HepG2 (cell line): ENCODE measurements around the gene THOC6. TPM values are rescaled to one million over a fixed set of nuclear protein-coding genes. Genes with fewer than 3 reads are reported as not detected.

Experiments
- ARNTL ChIP-seq: sonication (generic); formaldehyde crosslinking; IDR thresholded peaks from 2 replicates; pipeline ENCODE4 v1.4.0; 2020; ENCODE audit warnings: mild to moderate bottlenecking, missing genetic modification reagents
- ATF7 ChIP-seq, 2 experiments: fragments of 450-650 bp in 1 of 2; sonication (generic) in 1 of 2; formaldehyde crosslinking in 1 of 2; IDR thresholded peaks; 2 replicates each; pipeline versions ENCODE4 v1.4.0 to v1.6.1; 2016 to 2020; ENCODE audit warnings: antibody characterized with exemption in 1 of 2, mild to moderate bottlenecking in 1 of 2, missing genetic modification reagents in 1 of 2
- HMGA1 ChIP-seq: sonication (generic); formaldehyde crosslinking; conservative IDR thresholded peaks from 2 replicates; pipeline ENCODE4 v1.4.0; 2020; ENCODE audit warnings: missing genetic modification reagents
- JDP2 ChIP-seq: sonication (generic); formaldehyde crosslinking; IDR thresholded peaks from 2 replicates; pipeline ENCODE4 v1.8.1; 2022; ENCODE audit warnings: missing genetic modification reagents, borderline replicate concordance
- KDM5B ChIP-seq: sonication (generic); formaldehyde crosslinking; IDR thresholded peaks from 2 replicates; pipeline ENCODE4 v1.4.0; 2020; ENCODE audit warnings: missing genetic modification reagents, mild to moderate bottlenecking, borderline replicate concordance
- PHF8 ChIP-seq: sonication (generic); formaldehyde crosslinking; IDR thresholded peaks from 2 replicates; pipeline ENCODE4 v1.5.0; 2020; ENCODE audit warnings: missing genetic modification reagents
- ZEB1 ChIP-seq: IDR thresholded peaks from 2 replicates; pipeline ENCODE4 v1.6.1; 2012; ENCODE audit warnings: mild to moderate bottlenecking, low read depth, inconsistent platforms; ENCODE audit not compliant: insufficient replicate concordance
- ZFY ChIP-seq: sonication (generic); formaldehyde crosslinking; IDR thresholded peaks from 2 replicates; pipeline ENCODE4 v1.4.0; 2020; ENCODE audit warnings: missing genetic modification reagents
- ZNF12 ChIP-seq: sonication (generic); formaldehyde crosslinking; IDR thresholded peaks from 2 replicates; pipeline ENCODE4 v1.5.0; 2020; ENCODE audit warnings: missing genetic modification reagents
- ZSCAN9 ChIP-seq: IDR thresholded peaks from 2 replicates; pipeline ENCODE4 v1.6.1; 2016; ENCODE audit warnings: borderline replicate concordance
- polyA plus RNA-seq, 8 experiments: library from polyadenylated mRNA; depleted of rRNA in 3 of 8; stranded (reverse) in 7 of 8; unstranded in 1 of 8; fragments of >200 nt; fragmentation: Illumina TruSeq in 4 of 8; extraction: Trizol in 4 of 8; gene quantifications; 2 replicates each; pipeline versions ENCODE4 v1.2.1 to v1.2.3, GENCODE V29; 2011 to 2016; ENCODE audit warnings: low read depth in 4 of 8, missing spikeins in 1 of 8, mixed read lengths in 1 of 8; ENCODE audit not compliant: insufficient read depth in 1 of 8
- total RNA-seq, 5 experiments: library from RNA; depleted of rRNA; stranded (reverse); fragments of >200 nt; fragmentation: Illumina TruSeq; extraction: Trizol; gene quantifications; 2 replicates each; pipeline ENCODE4 v1.2.3, GENCODE V29; 2016; ENCODE audit warnings: low read depth in 1 of 5
- TF ChIP-seq, protein P1 (sequence below): sonication (generic); formaldehyde crosslinking; IDR thresholded peaks from 2 replicates; pipeline ENCODE4 v1.4.0; 2020; ENCODE audit warnings: low read depth, missing genetic modification reagents
- TF ChIP-seq, protein P2 (sequence below): sonication (generic); formaldehyde crosslinking; IDR thresholded peaks from 2 replicates; pipeline ENCODE4 v1.4.0; 2020; ENCODE audit warnings: missing genetic modification reagents, borderline replicate concordance
- TF ChIP-seq, protein P3 (sequence below): sonication (generic); formaldehyde crosslinking; IDR thresholded peaks from 2 replicates; pipeline ENCODE4 v1.5.1; 2020; ENCODE audit warnings: mild to moderate bottlenecking, missing genetic modification reagents, moderate library complexity
- TF ChIP-seq, protein P4 (sequence below): sonication (generic); formaldehyde crosslinking; IDR thresholded peaks from 2 replicates; pipeline ENCODE4 v1.5.1; 2020; ENCODE audit warnings: missing genetic modification reagents, mild to moderate bottlenecking, borderline replicate concordance

THOC6 gene
- total and polyA plus RNA-seq, 2 of the 13 experiments (the other 11 are each of a cell fraction or from before 2014, with no cell fraction given), result 32.1 to 37.0 TPM

DNA sequence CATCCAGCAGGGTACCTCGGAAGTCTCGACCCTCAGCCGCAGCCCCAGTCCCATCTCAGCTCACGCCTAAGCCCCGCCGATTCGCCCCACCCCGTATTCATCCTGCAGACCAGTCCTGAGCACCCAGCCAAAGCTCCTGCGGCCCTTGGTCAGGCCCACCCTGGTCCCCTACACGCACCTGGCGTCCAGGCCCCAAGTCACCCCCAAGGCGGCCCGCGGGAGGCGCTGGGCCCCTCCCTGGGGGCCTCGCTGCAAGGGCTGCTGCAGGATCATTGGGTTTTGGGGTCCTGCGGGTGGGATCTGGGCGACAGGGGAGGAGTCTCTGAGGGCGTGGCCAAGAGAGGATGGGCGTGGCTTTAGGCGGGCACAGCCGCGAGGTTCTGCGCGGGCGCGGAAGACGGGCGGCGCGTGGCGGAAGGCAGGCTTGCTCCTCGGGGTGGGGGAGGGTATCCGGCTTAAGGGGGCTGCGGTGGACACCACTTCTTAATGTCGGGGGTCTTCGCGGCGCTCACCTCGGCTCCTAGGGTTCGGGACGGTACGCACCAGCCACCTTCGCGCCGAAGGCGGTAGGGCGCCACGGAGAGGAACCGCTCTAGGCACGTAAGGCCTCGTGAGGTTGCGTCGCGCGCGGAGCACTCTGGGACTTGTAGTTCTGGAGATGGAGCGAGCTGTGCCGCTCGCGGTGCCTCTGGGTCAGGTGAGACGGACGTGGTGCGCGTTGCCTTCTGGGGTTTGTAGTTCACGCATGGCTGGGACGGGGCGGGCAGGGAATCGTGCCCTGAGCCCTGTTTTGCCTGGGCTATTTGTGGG, at the start of gene THOC6, which contains the start of gene HCFC1R1 (continued):
- TF ChIP-seq, protein P1, sequence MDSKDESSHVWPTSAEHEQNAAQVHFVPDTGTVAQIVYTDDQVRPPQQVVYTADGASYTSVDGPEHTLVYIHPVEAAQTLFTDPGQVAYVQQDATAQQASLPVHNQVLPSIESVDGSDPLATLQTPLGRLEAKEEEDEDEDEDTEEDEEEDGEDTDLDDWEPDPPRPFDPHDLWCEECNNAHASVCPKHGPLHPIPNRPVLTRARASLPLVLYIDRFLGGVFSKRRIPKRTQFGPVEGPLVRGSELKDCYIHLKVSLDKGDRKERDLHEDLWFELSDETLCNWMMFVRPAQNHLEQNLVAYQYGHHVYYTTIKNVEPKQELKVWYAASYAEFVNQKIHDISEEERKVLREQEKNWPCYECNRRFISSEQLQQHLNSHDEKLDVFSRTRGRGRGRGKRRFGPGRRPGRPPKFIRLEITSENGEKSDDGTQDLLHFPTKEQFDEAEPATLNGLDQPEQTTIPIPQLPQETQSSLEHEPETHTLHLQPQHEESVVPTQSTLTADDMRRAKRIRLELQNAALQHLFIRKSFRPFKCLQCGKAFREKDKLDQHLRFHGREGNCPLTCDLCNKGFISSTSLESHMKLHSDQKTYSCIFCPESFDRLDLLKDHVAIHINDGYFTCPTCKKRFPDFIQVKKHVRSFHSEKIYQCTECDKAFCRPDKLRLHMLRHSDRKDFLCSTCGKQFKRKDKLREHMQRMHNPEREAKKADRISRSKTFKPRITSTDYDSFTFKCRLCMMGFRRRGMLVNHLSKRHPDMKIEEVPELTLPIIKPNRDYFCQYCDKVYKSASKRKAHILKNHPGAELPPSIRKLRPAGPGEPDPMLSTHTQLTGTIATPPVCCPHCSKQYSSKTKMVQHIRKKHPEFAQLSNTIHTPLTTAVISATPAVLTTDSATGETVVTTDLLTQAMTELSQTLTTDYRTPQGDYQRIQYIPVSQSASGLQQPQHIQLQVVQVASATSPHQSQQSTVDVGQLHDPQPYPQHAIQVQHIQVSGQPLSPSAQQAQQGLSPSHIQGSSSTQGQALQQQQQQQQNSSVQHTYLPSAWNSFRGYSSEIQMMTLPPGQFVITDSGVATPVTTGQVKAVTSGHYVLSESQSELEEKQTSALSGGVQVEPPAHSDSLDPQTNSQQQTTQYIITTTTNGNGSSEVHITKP (CRISPR knock-in tag), result peak; percentile 42; the same call in 1 of the 2 replicates
- TF ChIP-seq, protein P2, sequence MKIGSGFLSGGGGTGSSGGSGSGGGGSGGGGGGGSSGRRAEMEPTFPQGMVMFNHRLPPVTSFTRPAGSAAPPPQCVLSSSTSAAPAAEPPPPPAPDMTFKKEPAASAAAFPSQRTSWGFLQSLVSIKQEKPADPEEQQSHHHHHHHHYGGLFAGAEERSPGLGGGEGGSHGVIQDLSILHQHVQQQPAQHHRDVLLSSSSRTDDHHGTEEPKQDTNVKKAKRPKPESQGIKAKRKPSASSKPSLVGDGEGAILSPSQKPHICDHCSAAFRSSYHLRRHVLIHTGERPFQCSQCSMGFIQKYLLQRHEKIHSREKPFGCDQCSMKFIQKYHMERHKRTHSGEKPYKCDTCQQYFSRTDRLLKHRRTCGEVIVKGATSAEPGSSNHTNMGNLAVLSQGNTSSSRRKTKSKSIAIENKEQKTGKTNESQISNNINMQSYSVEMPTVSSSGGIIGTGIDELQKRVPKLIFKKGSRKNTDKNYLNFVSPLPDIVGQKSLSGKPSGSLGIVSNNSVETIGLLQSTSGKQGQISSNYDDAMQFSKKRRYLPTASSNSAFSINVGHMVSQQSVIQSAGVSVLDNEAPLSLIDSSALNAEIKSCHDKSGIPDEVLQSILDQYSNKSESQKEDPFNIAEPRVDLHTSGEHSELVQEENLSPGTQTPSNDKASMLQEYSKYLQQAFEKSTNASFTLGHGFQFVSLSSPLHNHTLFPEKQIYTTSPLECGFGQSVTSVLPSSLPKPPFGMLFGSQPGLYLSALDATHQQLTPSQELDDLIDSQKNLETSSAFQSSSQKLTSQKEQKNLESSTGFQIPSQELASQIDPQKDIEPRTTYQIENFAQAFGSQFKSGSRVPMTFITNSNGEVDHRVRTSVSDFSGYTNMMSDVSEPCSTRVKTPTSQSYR, result peak; percentile 88
- 0 out of 2 replicates have a peak, but pooled peaks have one; percentile 24 for TF ChIP-seq ZNF12 (CRISPR knock-in tag)
- TF ChIP-seq, protein P3, sequence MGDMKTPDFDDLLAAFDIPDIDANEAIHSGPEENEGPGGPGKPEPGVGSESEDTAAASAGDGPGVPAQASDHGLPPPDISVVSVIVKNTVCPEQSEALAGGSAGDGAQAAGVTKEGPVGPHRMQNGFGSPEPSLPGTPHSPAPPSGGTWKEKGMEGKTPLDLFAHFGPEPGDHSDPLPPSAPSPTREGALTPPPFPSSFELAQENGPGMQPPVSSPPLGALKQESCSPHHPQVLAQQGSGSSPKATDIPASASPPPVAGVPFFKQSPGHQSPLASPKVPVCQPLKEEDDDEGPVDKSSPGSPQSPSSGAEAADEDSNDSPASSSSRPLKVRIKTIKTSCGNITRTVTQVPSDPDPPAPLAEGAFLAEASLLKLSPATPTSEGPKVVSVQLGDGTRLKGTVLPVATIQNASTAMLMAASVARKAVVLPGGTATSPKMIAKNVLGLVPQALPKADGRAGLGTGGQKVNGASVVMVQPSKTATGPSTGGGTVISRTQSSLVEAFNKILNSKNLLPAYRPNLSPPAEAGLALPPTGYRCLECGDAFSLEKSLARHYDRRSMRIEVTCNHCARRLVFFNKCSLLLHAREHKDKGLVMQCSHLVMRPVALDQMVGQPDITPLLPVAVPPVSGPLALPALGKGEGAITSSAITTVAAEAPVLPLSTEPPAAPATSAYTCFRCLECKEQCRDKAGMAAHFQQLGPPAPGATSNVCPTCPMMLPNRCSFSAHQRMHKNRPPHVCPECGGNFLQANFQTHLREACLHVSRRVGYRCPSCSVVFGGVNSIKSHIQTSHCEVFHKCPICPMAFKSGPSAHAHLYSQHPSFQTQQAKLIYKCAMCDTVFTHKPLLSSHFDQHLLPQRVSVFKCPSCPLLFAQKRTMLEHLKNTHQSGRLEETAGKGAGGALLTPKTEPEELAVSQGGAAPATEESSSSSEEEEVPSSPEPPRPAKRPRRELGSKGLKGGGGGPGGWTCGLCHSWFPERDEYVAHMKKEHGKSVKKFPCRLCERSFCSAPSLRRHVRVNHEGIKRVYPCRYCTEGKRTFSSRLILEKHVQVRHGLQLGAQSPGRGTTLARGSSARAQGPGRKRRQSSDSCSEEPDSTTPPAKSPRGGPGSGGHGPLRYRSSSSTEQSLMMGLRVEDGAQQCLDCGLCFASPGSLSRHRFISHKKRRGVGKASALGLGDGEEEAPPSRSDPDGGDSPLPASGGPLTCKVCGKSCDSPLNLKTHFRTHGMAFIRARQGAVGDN (CRISPR knock-in tag), result peak; percentile 91
- no peak for TF ChIP-seq JDP2 (CRISPR knock-in tag)
- peak; percentile 81 for TF ChIP-seq ARNTL (CRISPR knock-in tag)
- TF ChIP-seq, protein P4, sequence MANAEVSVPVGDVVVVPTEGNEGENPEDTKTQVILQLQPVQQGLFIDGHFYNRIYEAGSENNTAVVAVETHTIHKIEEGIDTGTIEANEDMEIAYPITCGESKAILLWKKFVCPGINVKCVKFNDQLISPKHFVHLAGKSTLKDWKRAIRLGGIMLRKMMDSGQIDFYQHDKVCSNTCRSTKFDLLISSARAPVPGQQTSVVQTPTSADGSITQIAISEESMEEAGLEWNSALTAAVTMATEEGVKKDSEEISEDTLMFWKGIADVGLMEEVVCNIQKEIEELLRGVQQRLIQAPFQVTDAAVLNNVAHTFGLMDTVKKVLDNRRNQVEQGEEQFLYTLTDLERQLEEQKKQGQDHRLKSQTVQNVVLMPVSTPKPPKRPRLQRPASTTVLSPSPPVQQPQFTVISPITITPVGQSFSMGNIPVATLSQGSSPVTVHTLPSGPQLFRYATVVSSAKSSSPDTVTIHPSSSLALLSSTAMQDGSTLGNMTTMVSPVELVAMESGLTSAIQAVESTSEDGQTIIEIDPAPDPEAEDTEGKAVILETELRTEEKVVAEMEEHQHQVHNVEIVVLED (CRISPR knock-in tag), result peak; percentile 100
- TF ChIP-seq KDM5B (CRISPR knock-in tag), result peak; percentile 84
- TF ChIP-seq HMGA1 (CRISPR knock-in tag), result no peak
- TF ChIP-seq ZEB1, result no peak
- no peak for TF ChIP-seq ATF7 (IDR thresholded peaks at IDR 0.05)
- peak; percentile 67; the same call in 1 of the 2 replicates for TF ChIP-seq ATF7 (CRISPR knock-in tag; IDR thresholded peaks at IDR 0.05)
- peak; percentile 93 for TF ChIP-seq ZFY (CRISPR knock-in tag)
- TF ChIP-seq PHF8, result peak; percentile 90
- TF ChIP-seq ZSCAN9 (CRISPR knock-in tag), result peak; percentile 51; the same call in 1 of the 2 replicates
